K562 (cell line): ENCODE results near the gene EMX2. TPM values are rescaled to one million over a fixed set of nuclear protein-coding genes. Genes with fewer than 3 reads are reported as not detected.

Experiments used
- MBD2 ChIP-seq: sonication (generic); IDR thresholded peaks from 2 replicates; pipeline ENCODE4 v1.6.1; 2016; ENCODE audit warnings: low read depth, borderline replicate concordance
- NFE2 ChIP-seq: IDR thresholded peaks from 2 replicates; pipeline ENCODE4 v1.6.1; 2014; ENCODE audit warnings: antibody characterized with exemption, low read depth
- PHB ChIP-seq: fragments of 250-450 bp; sonication (Bioruptor Pico); IDR thresholded peaks from 2 replicates; pipeline ENCODE4 v1.5.0; 2021
- POLR2A ChIP-seq: fragments of 450-650 bp; conservative IDR thresholded peaks from 2 replicates; pipeline ENCODE4 v1.6.1; 2016
- SREBF2 ChIP-seq: sonication (generic); formaldehyde crosslinking; IDR thresholded peaks from 2 replicates; pipeline ENCODE4 v1.4.0; 2020; ENCODE audit warnings: mild to moderate bottlenecking, missing genetic modification reagents
- SUPT5H ChIP-seq: fragments of 450-650 bp; IDR thresholded peaks from 2 replicates; pipeline ENCODE4 v1.6.1; 2016
- TAF9B ChIP-seq: fragments of 450-650 bp; IDR thresholded peaks from 2 replicates; pipeline ENCODE4 v1.6.1; 2018; ENCODE audit warnings: mild to moderate bottlenecking; ENCODE audit not compliant: partially characterized antibody
- polyA plus RNA-seq, 8 experiments: library from polyadenylated mRNA; depleted of rRNA in 4 of 8; stranded (reverse) in 5 of 8; unstranded in 3 of 8; fragments of >200 nt; fragmentation: Nextera tagmentation in 2 of 8; fragmentation: Illumina TruSeq in 1 of 8; extraction: Ambion mirVana in 2 of 8; extraction: Trizol in 1 of 8; gene quantifications; 2 replicates each; pipeline versions ENCODE4 v1.2.1 to v1.2.3, GENCODE V29; 2011 to 2014; ENCODE audit warnings: inconsistent platforms in 1 of 8, missing spikeins in 1 of 8
- total RNA-seq, 7 experiments: library from RNA; depleted of rRNA in 6 of 7; stranded (reverse); fragments of >200 nt in 6 of 7; fragmentation: Illumina TruSeq in 2 of 7; extraction: Trizol in 2 of 7; gene quantifications; 2 replicates each; pipeline versions ENCODE4 v1.2.1 to v1.2.3, GENCODE V29; 2011 to 2021; ENCODE audit warnings: low replicate concordance in 1 of 7
- TF ChIP-seq, protein P1 (sequence below): fragments of 200-800 bp; sonication (Bioruptor generic); IDR thresholded peaks from 2 replicates; pipeline ENCODE4 v1.6.1; 2017; ENCODE audit warnings: missing genetic modification characterization, missing compliant biosample characterization
- TF ChIP-seq, protein P2 (sequence below): fragments of 450-650 bp; IDR thresholded peaks from 2 replicates; pipeline ENCODE4 v1.6.1; 2016; ENCODE audit warnings: antibody characterized with exemption
- TF ChIP-seq, protein P3 (sequence below), 2 experiments: fragments of 450-650 bp; conservative IDR thresholded peaks; 2 replicates each; pipeline ENCODE4 v1.6.1; 2017; ENCODE audit warnings: mild to moderate bottlenecking in 2 of 2, moderate library complexity in 2 of 2

EMX2 gene
- total and polyA plus RNA-seq, 9 of the 15 experiments (the other 6 are each of a cell fraction or from before 2014, with no cell fraction given) = not detected

DNA sequence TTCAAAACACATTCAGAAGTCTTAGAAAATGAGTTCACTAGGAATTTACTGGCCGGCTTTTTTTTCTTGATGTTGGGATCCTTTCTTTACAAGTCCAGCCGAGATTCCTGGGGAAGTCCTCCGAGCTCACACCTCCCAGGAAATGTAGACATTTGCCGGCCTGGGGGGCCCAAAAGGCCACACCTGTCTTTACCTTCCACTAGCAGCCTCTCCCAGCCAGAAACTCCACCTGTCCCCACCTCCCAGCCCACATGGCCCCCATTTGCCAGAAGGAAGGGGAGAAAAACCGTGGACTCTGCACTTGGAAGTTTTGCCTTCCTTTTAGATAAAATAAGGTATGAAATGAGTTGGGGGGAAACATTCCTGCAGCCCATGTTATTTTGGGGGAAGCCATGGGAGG is 27.6 kb upstream of the EMX2 start (continued):
- TF ChIP-seq MBD2 (no peak), SREBF2 (CRISPR knock-in tag) (no peak), POLR2A (no peak), SUPT5H (no peak), NFE2 (no peak), PHB (CRISPR knock-in tag) (no peak), TAF9B (no peak)
- TF ChIP-seq, protein P1, sequence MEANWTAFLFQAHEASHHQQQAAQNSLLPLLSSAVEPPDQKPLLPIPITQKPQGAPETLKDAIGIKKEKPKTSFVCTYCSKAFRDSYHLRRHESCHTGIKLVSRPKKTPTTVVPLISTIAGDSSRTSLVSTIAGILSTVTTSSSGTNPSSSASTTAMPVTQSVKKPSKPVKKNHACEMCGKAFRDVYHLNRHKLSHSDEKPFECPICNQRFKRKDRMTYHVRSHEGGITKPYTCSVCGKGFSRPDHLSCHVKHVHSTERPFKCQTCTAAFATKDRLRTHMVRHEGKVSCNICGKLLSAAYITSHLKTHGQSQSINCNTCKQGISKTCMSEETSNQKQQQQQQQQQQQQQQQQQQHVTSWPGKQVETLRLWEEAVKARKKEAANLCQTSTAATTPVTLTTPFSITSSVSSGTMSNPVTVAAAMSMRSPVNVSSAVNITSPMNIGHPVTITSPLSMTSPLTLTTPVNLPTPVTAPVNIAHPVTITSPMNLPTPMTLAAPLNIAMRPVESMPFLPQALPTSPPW (CRISPR knock-in tag) = no peak
- TF ChIP-seq, protein P2, sequence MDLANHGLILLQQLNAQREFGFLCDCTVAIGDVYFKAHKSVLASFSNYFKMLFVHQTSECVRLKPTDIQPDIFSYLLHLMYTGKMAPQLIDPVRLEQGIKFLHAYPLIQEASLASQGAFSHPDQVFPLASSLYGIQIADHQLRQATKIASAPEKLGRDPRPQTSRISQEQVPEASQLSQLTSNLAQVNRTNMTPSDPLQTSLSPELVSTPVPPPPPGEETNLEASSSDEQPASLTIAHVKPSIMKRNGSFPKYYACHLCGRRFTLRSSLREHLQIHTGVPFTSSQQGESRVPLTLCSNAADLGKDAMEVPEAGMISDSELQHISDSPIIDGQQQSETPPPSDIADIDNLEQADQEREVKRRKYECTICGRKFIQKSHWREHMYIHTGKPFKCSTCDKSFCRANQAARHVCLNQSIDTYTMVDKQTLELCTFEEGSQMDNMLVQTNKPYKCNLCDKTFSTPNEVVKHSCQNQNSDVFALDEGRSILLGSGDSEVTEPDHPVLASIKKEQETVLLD = no peak
- TF ChIP-seq, protein P3, sequence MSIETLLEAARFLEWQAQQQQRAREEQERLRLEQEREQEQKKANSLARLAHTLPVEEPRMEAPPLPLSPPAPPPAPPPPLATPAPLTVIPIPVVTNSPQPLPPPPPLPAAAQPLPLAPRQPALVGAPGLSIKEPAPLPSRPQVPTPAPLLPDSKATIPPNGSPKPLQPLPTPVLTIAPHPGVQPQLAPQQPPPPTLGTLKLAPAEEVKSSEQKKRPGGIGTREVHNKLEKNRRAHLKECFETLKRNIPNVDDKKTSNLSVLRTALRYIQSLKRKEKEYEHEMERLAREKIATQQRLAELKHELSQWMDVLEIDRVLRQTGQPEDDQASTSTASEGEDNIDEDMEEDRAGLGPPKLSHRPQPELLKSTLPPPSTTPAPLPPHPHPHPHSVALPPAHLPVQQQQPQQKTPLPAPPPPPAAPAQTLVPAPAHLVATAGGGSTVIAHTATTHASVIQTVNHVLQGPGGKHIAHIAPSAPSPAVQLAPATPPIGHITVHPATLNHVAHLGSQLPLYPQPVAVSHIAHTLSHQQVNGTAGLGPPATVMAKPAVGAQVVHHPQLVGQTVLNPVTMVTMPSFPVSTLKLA (conservative IDR thresholded peaks at IDR 0.05) = no peak
